ENCODE measurements around the gene EIF6.
"Not testable (repeated sequence)": the region's sequence is repeated elsewhere in the genome, so short reads cannot be mapped to it uniquely, and the experiment has no call there.

The EIF6 gene

DNA sequence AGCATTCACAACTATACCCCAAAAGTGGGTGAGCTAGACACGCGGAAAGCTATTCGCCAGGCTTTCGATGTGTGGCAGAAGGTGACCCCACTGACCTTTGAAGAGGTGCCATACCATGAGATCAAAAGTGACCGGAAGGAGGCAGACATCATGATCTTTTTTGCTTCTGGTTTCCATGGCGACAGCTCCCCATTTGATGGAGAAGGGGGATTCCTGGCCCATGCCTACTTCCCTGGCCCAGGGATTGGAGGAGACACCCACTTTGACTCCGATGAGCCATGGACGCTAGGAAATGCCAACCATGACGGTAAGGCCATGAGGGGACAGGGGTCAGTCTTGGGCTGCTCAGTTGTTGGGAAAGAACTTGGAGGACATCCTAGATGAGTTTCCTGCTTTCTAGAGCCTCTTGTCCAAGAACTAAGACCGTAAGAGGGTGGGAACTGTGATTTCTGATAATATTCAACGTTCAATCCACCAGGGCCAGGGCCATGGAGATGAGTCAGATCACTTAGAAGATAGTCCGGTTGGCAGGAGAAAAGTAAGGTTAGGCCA is 30.0 kb downstream of the EIF6 start:
- DNase-seq = no peak

DNA sequence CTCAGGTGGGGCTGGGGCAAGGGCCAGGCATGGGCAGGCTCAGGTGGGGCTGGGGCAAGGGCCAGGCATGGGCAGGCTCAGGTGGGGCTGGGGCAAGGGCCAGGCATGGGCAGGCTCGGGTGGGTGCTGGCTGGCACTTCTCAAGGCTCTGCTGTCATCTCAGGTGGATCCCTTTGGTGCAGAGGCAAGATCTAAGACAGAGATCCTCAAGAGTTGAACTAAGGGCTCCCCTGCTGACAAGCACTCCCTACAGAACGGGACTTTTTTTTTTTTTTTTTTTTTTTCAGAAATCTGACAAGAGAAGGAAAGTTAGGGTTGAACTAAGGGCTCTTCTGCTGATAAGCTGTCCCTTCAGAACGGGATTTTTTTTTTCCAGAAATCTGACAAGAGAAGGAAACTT is 31.6 kb downstream of the EIF6 start:
- DNase-seq = no peak

DNA sequence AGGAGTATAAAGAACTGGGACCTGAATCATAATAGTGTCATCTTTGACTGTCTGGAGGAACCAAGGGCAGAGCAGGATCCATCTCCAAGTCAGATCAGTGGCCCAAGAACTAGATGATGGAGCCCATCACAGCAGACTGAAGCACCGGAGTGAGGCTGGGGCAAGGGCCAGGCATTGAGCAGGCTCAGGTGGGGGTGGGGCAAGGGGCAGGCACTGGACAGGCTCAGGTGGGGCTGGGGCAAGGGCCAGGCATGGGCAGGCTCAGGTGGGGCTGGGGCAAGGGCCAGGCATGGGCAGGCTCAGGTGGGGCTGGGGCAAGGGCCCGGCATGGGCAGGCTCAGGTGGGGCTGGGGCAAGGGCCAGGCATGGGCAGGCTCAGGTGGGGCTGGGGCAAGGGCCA is 32.0 kb downstream of the EIF6 start:
- not testable (repeated sequence) for DNase-seq

DNA sequence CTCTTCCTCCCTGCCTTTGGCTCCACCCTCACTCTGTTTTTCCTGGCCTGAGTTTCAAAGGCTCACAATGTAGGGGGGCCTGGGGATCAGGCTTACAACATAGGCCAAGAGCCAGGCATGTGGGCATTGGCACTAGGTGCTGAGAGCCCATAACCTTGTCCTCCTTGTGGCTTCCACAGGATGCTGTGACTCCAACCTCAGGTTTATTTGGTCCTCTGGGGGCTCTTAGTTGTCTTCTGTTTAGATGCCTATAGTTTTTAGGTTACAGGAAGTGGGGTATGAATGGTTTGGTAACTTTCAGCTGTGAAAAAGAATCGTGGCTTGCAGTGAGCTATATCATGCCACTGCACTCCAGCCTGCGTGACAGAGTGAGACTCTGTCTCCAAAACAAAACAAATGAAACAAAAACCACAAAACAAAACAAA is 32.5 kb downstream of the EIF6 start:
- no peak for DNase-seq

DNA sequence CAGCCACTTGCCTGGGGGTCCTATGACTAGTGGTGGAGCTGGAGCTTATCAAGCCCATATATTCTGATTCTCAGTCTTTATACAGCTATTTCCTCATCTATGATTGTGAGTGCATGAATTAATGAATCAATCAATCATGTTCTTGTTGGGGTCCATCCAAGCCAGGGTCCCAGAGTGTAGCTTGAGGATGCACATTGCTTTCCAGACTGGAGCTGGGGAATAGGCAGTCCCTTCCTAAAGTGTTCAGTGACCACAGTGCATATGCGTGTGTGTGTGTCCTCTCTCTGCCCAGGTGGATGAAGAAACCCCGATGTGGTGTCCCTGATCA is 33.0 kb downstream of the EIF6 start:
- DNase-seq = no peak

DNA sequence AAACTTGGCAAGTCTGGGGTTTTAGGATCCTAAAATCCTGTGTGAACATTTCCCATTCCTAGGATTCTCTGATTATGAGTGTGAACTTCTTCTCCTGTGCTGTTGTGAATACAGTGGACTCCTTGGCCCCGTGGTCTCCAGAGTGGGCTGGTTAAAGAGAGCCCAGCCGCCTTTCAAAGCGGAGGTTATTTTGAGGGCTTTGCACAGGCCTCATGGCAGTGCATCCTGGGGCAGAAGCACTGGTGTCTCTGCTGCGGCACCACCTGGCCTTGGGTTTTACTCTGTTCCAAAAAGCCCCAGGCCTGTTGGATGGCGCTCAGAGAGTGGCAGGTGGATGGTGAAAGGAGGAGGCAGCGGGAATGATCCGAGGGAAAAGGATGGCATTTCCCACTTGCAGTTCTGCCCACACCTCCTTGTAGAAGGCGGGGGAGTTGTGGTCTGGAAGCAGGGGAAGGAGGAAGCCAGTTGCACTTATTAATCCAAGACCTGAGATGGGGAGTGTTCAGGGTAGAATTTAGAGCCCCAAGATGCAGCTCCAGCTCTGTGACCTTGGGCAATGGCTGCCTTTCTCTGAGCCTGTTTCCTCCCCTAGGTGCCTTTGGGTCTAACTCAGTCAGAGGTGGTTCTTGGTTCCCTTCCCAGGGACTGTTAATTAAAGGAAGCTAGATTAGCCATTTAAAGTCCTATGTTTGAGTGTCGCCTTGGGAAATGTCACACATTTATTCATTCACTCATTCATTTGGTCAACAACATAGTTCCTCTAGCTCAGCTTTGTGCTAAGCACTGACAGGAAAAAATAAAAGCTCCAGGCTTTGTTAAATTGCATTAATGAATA is 35.7 kb downstream of the EIF6 start:
- no peak for DNase-seq

DNA sequence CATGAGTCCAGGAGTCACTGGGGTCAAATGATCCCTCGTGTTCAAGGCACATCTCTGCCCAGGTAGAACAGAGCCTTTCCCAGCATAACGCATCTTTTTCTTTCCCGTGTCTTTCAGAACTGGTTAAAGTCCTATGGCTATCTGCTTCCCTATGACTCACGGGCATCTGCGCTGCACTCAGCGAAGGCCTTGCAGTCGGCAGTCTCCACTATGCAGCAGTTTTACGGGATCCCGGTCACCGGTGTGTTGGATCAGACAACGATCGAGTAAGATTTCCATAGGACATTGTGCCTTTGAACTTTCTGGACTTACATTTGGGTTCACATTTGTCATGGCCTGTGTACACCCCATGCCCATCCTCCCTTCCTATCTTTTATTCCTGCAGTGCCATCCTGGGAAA is 37.8 kb downstream of the EIF6 start:
- DNase-seq = no peak

DNA sequence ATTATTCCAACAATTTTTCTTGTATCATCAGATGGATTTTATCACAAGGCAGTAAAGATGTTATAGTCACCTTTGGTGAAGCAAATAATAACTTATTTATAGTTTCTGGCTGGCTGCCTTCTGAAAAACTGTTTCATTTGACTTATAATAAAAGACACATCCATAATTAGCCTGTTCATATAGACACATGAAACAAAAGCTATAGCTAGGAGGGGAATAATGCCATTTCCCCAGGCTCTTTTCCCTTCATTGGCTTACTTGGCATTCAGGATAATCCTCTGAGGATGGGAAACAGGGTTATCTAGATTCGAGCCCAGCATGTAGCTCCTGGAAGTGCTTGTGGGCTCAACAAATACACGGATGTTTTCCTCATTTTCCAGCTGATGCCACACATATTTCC is 40.6 kb downstream of the EIF6 start:
- DNase-seq = no peak

DNA sequence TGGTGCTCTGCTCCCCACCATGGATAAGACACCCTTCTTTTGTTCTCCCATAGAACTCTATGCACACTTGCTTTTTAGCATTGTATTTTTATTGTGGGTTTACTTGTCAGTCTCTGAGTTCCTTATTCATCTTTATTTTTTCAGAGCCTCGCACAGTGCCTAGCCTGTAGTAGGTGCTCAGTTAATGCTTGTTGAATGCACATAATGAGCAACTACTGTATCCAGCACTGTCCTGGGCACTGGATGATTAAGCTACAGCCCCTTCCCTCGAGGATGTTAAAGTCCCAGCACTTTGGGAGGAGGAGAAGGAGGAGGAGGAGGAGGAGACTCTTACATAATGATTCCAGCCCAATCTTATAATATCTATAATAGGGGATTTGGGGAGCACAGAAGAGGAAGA is 41.3 kb downstream of the EIF6 start:
- no peak for DNase-seq

DNA sequence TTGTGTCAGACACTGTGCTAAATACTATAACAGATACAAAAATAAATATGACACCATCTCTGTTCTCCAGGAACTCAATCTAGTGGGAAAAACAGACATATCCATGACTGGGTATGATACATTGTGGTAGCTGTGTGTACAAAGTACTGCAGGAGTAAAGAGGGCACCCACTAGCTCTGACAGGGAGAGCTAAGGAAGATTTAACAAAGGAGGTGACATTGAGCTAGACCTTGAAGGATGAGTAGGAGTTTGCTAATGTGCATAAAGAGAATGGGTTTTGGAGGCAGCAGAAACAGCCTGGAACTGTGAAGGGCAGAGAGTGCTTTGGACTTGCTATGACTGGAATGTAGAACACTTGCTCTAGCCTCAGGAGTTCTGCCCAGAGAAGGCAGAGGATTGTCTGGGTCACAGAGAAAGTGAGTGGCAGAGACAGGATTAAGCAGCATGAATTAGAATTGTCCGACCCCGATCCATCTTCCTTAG is 43.7 kb downstream of the EIF6 start:
- DNase-seq = no peak

DNA sequence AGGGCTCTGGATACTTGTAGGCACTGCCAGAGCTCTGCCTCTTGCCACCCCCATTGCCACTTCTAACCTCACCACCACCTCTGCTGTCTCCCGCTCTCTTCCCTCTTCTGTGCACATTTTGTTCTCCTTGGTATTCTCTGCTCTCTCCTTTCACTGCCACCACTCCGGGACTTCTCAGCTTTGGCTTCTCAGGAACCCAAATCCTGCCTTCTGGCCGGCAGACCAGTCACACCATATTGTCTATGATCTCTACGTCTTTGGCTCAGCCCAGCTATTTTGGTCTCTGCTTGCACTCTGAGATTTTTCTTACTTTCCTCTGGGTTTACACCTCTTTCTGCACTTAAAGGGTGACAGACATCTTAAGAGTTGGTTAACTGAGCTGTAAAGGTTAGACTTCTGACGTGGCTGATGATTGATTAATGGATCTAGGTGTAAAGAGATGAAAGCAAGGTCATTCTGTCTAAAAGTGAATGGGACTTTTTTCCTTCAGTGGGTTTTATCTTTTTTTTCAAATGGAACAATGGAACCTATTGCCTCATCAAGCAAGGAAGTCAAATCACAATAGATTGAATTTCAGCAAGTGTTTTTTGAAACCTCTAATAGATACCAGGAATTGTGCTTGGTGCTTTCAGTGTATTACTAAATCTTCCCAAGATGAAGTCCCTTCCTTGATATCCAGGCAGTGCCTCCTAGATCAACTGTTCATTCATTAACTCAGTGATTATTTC is 44.3 kb downstream of the EIF6 start:
- no peak for DNase-seq

DNA sequence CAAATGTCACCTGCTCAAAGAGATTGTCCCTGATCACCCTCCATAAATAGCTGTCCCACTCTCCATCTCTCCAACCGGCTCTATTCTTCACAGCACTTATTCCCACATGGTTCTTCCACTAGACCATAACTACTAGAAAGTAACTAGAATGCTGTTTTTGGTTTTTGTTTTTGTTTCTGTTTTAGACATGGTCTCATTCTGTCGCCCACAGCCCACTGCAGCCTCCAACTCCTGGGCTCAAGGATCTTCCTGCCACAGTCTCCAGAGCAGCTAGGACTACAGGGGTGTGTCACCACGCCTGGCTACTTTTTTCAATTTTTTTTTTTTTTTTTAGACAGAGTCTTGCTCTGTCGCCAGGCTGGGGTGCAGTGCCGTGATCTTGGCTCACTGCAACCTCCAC is 45.8 kb downstream of the EIF6 start:
- DNase-seq = no peak

DNA sequence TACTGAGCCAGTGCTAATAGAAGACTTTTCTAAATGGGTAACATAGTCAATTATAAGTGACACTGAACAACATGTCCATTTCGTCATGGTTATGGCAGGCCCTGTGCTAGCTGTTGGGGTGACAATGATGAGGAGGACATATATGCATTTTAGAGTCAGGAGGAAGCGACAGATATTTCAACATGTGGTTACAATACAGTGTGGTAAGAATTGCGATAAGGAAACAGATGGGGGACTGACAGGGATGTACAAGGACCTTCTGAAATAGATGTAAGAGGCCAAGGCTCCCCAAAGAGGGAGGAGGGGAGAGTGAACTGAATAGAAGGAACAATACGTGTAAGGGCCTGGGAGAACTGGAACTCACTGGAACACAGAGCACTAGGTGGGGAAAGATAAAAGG is 46.4 kb downstream of the EIF6 start:
- no peak for DNase-seq

DNA sequence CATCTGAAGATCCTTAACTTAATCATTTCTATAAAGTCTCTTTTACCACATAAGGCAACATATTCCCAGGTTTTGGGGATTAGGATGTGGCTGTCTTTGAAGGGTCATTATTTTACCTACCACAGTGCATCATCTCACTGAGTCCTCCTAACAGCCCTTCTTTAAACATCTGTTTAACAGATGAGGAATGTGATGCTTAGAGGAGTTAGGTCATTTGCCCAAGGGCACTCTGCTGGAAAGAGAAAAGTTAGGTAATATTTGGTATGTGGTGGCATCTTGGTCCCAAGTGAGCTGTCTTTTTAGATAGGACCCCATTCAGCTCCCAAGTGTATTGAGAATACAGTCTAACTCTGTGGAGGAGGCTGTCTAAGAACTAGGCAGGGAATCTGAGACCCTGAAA is 47.1 kb downstream of the EIF6 start:
- DNase-seq = no peak

DNA sequence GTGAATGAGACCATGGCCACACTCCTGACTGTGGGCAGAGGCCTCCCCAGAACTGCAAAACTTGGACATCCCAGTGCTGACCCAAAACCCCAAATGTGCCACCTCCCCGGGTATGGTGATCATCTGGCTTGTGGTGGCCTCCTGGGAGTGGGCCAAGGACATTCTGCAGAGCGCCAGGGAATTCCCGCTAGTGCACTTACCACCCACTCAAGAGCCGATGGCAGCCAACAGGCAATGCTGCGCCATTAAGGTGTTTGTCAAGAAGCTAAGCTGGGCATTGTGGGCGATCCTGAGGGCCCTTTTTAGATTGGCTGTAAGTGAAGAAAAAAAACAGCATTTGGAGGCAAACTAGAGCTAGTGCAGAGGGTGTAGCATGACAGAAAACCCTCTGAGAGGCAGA is 48.7 kb downstream of the EIF6 start:
- DNase-seq = no peak

DNA sequence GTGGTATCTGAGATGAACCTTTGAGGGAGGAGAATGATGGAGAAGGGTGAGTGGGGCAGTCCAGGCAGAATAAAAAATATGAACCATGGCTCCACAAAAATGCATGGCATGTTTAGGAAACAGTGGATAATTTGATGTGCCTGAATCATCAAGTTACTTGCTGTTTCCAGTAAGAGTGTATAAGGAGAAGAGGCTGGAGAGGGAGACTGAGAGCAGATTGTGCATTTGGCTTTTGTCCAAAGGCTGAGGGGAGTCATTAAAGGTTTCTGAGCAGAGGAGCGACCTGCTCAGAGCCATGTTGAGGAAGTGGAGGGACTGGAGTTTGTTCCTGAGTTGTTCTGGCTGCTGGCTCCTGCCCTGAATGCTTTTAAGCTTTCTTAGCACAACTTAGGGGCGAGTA is 52.0 kb downstream of the EIF6 start:
- no peak for DNase-seq

Data from NCI-H510A (cell line).